ENCODE data around the gene PTBP3. TPM values are rescaled to one million over a fixed set of nuclear protein-coding genes. Genes with fewer than 3 reads are reported as not detected.
"Not testable (repeated sequence)": the region's sequence is repeated elsewhere in the genome, so short reads cannot be mapped to it uniquely, and the experiment has no call there.

PTBP3 gene
- total RNA-seq, 1 experiment from 2014 or later = 23.2 TPM

GRCh38 chr9:112194969-112195431 is 138.4 kb downstream of the PTBP3 start:
- POLR2A ChIA-PET (ENCODE audit: unreplicated experiment) = interaction anchor here (0.7 kb wide), 1 partner anchor 75 kb away, joined by 3 read pairs; no protein-coding TSS in a partner anchor
- TF ChIP-seq EZH2 (IDR thresholded peaks at IDR 0.05; ENCODE audit: low read length, unreplicated experiment) = no peak
- TF ChIP-seq, protein P1, sequence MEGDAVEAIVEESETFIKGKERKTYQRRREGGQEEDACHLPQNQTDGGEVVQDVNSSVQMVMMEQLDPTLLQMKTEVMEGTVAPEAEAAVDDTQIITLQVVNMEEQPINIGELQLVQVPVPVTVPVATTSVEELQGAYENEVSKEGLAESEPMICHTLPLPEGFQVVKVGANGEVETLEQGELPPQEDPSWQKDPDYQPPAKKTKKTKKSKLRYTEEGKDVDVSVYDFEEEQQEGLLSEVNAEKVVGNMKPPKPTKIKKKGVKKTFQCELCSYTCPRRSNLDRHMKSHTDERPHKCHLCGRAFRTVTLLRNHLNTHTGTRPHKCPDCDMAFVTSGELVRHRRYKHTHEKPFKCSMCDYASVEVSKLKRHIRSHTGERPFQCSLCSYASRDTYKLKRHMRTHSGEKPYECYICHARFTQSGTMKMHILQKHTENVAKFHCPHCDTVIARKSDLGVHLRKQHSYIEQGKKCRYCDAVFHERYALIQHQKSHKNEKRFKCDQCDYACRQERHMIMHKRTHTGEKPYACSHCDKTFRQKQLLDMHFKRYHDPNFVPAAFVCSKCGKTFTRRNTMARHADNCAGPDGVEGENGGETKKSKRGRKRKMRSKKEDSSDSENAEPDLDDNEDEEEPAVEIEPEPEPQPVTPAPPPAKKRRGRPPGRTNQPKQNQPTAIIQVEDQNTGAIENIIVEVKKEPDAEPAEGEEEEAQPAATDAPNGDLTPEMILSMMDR (conservative IDR thresholded peaks at IDR 0.05; ENCODE audit: low read depth, low read length) = no peak
- no peak for TF ChIP-seq EZH2phosphoT487 (IDR thresholded peaks at IDR 0.05; ENCODE audit: borderline replicate concordance, low read length)
- Histone ChIP-seq H3K36me3 (ENCODE audit: low read depth, low read length) (no peaks in the 10 kb centered on the region), H3K4me2 (ENCODE audit: low read length) (no peak overlapping the region), H4K20me1 (ENCODE audit: low read length) (no peaks in the 10 kb centered on the region), H3K27ac (ENCODE audit: low read length) (no peak overlapping the region), H3K27me3 (ENCODE audit: low read length) (no peaks in the 10 kb centered on the region), H3K9ac (ENCODE audit: low read length) (no peak overlapping the region), H2AFZ (ENCODE audit: low read length) (no peak overlapping the region), H3K4me1 (ENCODE audit: insufficient read depth, low read length) (no peaks in the 10 kb centered on the region), H3K9me2 (replicated peaks; ENCODE audit: low read length) (no peaks in the 10 kb centered on the region), H3K79me2 (ENCODE audit: low read length) (no peaks in the 10 kb centered on the region), H3K4me3 (ENCODE audit: low read length) (no peak overlapping the region), H3K9me3 (ENCODE audit: low read length) (no peaks in the 10 kb centered on the region), H3F3A (ENCODE audit: low read length, unreplicated experiment) (no peaks in the 10 kb centered on the region)
- BruUV-seq (replicated peaks) = no TSS peak
- DNase-seq (no peak), ATAC-seq (no peak)
- CTCF ChIA-PET = no interaction called here
- intact Hi-C loops (cut with micrococcal nuclease) = no loop called here

DNA sequence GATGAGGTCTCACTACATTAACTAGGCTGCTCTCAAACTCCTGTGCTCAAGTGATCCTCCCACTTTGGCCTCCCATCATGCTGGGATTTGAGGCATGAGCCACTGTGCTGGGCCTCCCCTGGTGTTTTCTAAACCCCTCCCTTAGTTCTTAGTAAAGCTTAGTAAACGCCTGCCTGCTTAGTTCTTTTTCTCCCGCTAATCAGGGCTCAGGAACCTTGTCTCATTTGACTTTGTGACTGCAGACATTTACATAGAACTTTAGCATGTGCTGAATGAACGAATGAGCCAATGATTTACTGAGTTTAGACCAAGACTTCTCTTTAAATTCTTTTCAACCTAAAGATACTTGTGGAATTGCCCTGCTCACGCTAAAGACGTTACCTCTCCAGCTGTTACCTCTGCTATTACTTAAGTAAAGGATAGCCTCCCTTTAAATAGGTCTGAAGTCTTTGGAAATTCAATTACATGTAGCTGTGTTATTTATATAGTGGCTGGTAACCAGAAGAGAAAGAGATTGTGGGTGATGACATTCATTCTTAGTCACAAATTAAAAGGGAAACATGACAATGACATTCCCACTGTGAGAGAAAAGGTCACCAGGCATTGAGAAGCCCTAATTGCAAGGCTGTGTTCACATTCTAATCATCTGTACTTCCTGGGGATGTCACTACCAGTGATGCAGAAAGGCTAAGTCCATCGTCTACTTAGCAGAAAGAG is 139.7 kb downstream of the PTBP3 start:
- ATAC-seq (no peak), DNase-seq (no peak)
- no peaks in the 10 kb centered on the region for H3F3A ChIP-seq (ENCODE audit: low read length, unreplicated experiment)
- no peak overlapping the region for H3K4me3 ChIP-seq (ENCODE audit: low read length)
- no peaks in the 10 kb centered on the region for H3K9me3 ChIP-seq (ENCODE audit: low read length)
- CTCF ChIA-PET = no interaction called here
- H3K9me2 ChIP-seq (replicated peaks; ENCODE audit: low read length) = no peaks in the 10 kb centered on the region
- H3K79me2 ChIP-seq (ENCODE audit: low read length) = no peaks in the 10 kb centered on the region
- H4K20me1 ChIP-seq (ENCODE audit: low read length) = no peaks in the 10 kb centered on the region
- H3K27me3 ChIP-seq (ENCODE audit: low read length) = no peaks in the 10 kb centered on the region
- no peak overlapping the region for H3K9ac ChIP-seq (ENCODE audit: low read length)
- POLR2A ChIA-PET (ENCODE audit: unreplicated experiment) = no interaction called here
- H3K36me3 ChIP-seq (ENCODE audit: low read depth, low read length) = no peaks in the 10 kb centered on the region
- no peak overlapping the region for H3K4me2 ChIP-seq (ENCODE audit: low read length)
- BruUV-seq (replicated peaks) = no TSS peak
- H3K4me1 ChIP-seq (ENCODE audit: insufficient read depth, low read length) = no peaks in the 10 kb centered on the region
- intact Hi-C loops (cut with micrococcal nuclease) = no loop called here
- no peak overlapping the region for H2AFZ ChIP-seq (ENCODE audit: low read length)
- TF ChIP-seq, protein P1 (conservative IDR thresholded peaks at IDR 0.05; ENCODE audit: low read depth, low read length) = no peak
- TF ChIP-seq EZH2phosphoT487 (IDR thresholded peaks at IDR 0.05; ENCODE audit: borderline replicate concordance, low read length) = no peak
- no peak for TF ChIP-seq EZH2 (IDR thresholded peaks at IDR 0.05; ENCODE audit: low read length, unreplicated experiment)
- H3K27ac ChIP-seq (ENCODE audit: low read length) = no peak overlapping the region

DNA sequence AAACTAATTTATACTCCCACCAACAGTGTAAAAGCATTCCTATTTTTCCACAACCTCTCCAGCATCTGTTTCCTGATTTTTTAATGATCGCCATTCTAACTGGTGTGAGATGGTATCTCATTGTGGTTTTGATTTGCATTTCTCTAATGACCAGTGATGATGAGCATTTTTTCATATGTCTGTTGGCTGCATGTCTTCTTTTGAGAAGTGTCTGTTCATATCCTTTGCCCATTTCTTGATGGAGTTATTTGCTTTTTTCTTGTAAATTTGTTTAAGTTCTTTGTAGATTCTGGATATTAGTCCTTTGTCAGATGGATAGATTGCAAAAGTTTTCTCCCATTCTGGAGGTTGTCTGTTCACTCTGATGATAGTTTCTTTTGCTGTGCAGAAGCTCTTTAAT is 143.1 kb downstream of the PTBP3 start:
- H3K79me2 ChIP-seq (ENCODE audit: low read length); H3K9ac ChIP-seq (ENCODE audit: low read length); H3F3A ChIP-seq (ENCODE audit: low read length, unreplicated experiment); H3K27me3 ChIP-seq (ENCODE audit: low read length); H3K36me3 ChIP-seq (ENCODE audit: low read depth, low read length); H3K4me3 ChIP-seq (ENCODE audit: low read length); POLR2A ChIA-PET (ENCODE audit: unreplicated experiment); H4K20me1 ChIP-seq (ENCODE audit: low read length); DNase-seq; intact Hi-C loops (cut with micrococcal nuclease); H2AFZ ChIP-seq (ENCODE audit: low read length); BruUV-seq (replicated peaks); H3K9me3 ChIP-seq (ENCODE audit: low read length); H3K27ac ChIP-seq (ENCODE audit: low read length); ATAC-seq; H3K4me1 ChIP-seq (ENCODE audit: insufficient read depth, low read length); H3K4me2 ChIP-seq (ENCODE audit: low read length); CTCF ChIA-PET; H3K9me2 ChIP-seq (replicated peaks; ENCODE audit: low read length): not testable (repeated sequence)

All from PC-3 (cell line).